Activated CD4-positive, alpha-beta memory T cell treated with anti-CD3 and anti-CD28 coated beads for 36 hours (primary cell): ENCODE measurements around the gene NAP1L5. TPM values are rescaled to one million over a fixed set of nuclear protein-coding genes. Genes with fewer than 3 reads are reported as not detected.

Source experiments
- CTCF ChIA-PET: fragments of 350-600 bp; sonication (Branson Sonifier 250); formaldehyde crosslinking; loops from one replicate; lab custom pipeline; 2021; ENCODE audit warnings: antibody characterized with exemption, inconsistent platforms; lab: Charles Lee
- POLR2A ChIA-PET: fragments of 350-600 bp; sonication (Branson Sonifier 250); formaldehyde crosslinking; loops from one replicate; lab custom pipeline; 2021; ENCODE audit warnings: antibody characterized with exemption; lab: Charles Lee
- DNase-seq: peaks from one replicate; pipeline ENCODE4 v3.0.0-alpha.2; 2020
- H3K27ac Mint-ChIP-seq: one replicate; pipeline ENCODE4 v1.8.0; 2021; ENCODE audit warnings: mixed read lengths
- H3K27me3 Mint-ChIP-seq: one replicate; pipeline ENCODE4 v1.8.0; 2021; ENCODE audit warnings: mixed read lengths
- H3K36me3 Mint-ChIP-seq: one replicate; pipeline ENCODE4 v1.8.0; 2021; ENCODE audit warnings: mixed read lengths
- H3K4me1 Mint-ChIP-seq: one replicate; pipeline ENCODE4 v1.8.0; 2021; ENCODE audit warnings: low read depth, mixed read lengths
- H3K4me3 Mint-ChIP-seq: one replicate; pipeline ENCODE4 v1.8.0; 2021; ENCODE audit warnings: mild to moderate bottlenecking, mixed read lengths
- H3K9me3 Mint-ChIP-seq: one replicate; pipeline ENCODE4 v1.8.0; 2021; ENCODE audit warnings: mixed read lengths
- intact Hi-C: fragments of 100-400 bp; cut with micrococcal nuclease; formaldehyde crosslinking; loops from one replicate; pipeline ENCODE4 v1.15.1; 2023
- total RNA-seq, 2 experiments: library from RNA; stranded (reverse); gene quantifications; one replicate each; pipeline ENCODE4 v1.2.3, GENCODE V29; 2021

Gene NAP1L5
- total RNA-seq, 2 experiments from 2014 or later = 3.7 to 4.8 TPM

GRCh38 chr4:88720451-88721428 is 23.1 kb upstream of the NAP1L5 start:
- ChIA-PET CTCF (interaction anchor here (0.5 to 0.6 kb wide), 2 partner anchors 15 to 244 kb away, joined by 3 read pairs; no protein-coding TSS in a partner anchor), POLR2A (no interaction called here)
- intact Hi-C loops = no loop called here
- Mint-ChIP-seq H3K27me3 (no peaks in the 10 kb centered on the region), H3K4me1 (no peaks in the 10 kb centered on the region), H3K36me3 (peaks cover 37% of the 10 kb centered on the region), H3K27ac (no peak overlapping the region), H3K4me3 (no peak overlapping the region), H3K9me3 (peaks cover 24% of the 10 kb centered on the region)
- no peak for DNase-seq

GRCh38 chr4:88719381-88719780 is 21.8 kb upstream of the NAP1L5 start:
- DNase-seq = no peak
- CTCF ChIA-PET = no interaction called here
- Mint-ChIP-seq H3K4me1 (no peaks in the 10 kb centered on the region), H3K4me3 (no peak overlapping the region), H3K9me3 (peaks cover 25% of the 10 kb centered on the region), H3K36me3 (peaks cover 49% of the 10 kb centered on the region), H3K27ac (no peak overlapping the region), H3K27me3 (no peaks in the 10 kb centered on the region)
- POLR2A ChIA-PET = no interaction called here
- intact Hi-C loops = no loop called here

GRCh38 chr4:88718098-88718497 is 20.5 kb upstream of the NAP1L5 start:
- H3K4me1 Mint-ChIP-seq = no peaks in the 10 kb centered on the region
- intact Hi-C loops = no loop called here
- no peak overlapping the region for H3K27ac Mint-ChIP-seq
- H3K9me3 Mint-ChIP-seq = peaks cover 25% of the 10 kb centered on the region
- H3K27me3 Mint-ChIP-seq = no peaks in the 10 kb centered on the region
- peaks cover 55% of the 10 kb centered on the region for H3K36me3 Mint-ChIP-seq
- ChIA-PET CTCF (interaction anchor here (1.0 kb wide), 1 partner anchor 73 kb away, joined by 3 read pairs; no protein-coding TSS in a partner anchor), POLR2A (no interaction called here)
- no peak for DNase-seq
- no peak overlapping the region for H3K4me3 Mint-ChIP-seq

GRCh38 chr4:88713782-88714181 is 16.2 kb upstream of the NAP1L5 start:
- no peak overlapping the region for H3K4me3 Mint-ChIP-seq
- H3K27ac Mint-ChIP-seq = no peak overlapping the region
- no peaks in the 10 kb centered on the region for H3K27me3 Mint-ChIP-seq
- H3K4me1 Mint-ChIP-seq = peaks cover 12% of the 10 kb centered on the region
- no peak for DNase-seq
- ChIA-PET POLR2A (no interaction called here), CTCF (interaction anchor here (1.3 kb wide), 1 partner anchor 105 kb away, joined by 3 read pairs; no protein-coding TSS in a partner anchor)
- H3K36me3 Mint-ChIP-seq = peaks cover 68% of the 10 kb centered on the region
- H3K9me3 Mint-ChIP-seq = peaks cover 30% of the 10 kb centered on the region
- intact Hi-C loops = no loop called here

GRCh38 chr4:88709989-88710388 is 12.4 kb upstream of the NAP1L5 start:
- Mint-ChIP-seq H3K27ac (no peak overlapping the region), H3K27me3 (no peaks in the 10 kb centered on the region), H3K4me3 (no peak overlapping the region), H3K36me3 (peaks cover 56% of the 10 kb centered on the region), H3K4me1 (peaks cover 14% of the 10 kb centered on the region), H3K9me3 (peaks cover 5% of the 10 kb centered on the region)
- CTCF ChIA-PET = no interaction called here
- intact Hi-C loops = loop anchor here (2.0 to 5.0 kb wide), 2 partner anchors 83 to 183 kb away; no protein-coding TSS in a partner anchor
- no peak for DNase-seq
- POLR2A ChIA-PET = no interaction called here

- Mint-ChIP-seq H3K36me3 (peaks cover 39% of the 10 kb centered on the region), H3K27ac (no peak overlapping the region), H3K4me1 (peaks cover 14% of the 10 kb centered on the region), H3K4me3 (no peak overlapping the region), H3K9me3 (peaks cover under 1% of the 10 kb centered on the region), H3K27me3 (no peaks in the 10 kb centered on the region)
- ChIA-PET POLR2A (no interaction called here), CTCF (interaction anchor here (0.6 kb wide), 1 partner anchor 15 kb away, joined by 3 read pairs; no protein-coding TSS in a partner anchor)
- intact Hi-C loops = loop anchor here (5.0 kb wide), 1 partner anchor 179 kb away; no protein-coding TSS in a partner anchor
- DNase-seq = no peak
Observed at GRCh38 chr4:88706574-88706973, 8.9 kb upstream of the NAP1L5 start.

- intact Hi-C loops = loop anchor here (5.0 kb wide), 1 partner anchor 179 kb away; no protein-coding TSS in a partner anchor
- no peak for DNase-seq
- H3K4me1 Mint-ChIP-seq = peaks cover 14% of the 10 kb centered on the region
- H3K36me3 Mint-ChIP-seq = peaks cover 36% of the 10 kb centered on the region
- H3K9me3 Mint-ChIP-seq = no peaks in the 10 kb centered on the region
- H3K27ac Mint-ChIP-seq = no peak overlapping the region
- CTCF ChIA-PET = interaction anchor here (0.6 to 1.1 kb wide), 4 partner anchors 10 to 317 kb away, joined by 3 to 4 read pairs (median 3); no protein-coding TSS in a partner anchor
- H3K27me3 Mint-ChIP-seq = no peaks in the 10 kb centered on the region
- H3K4me3 Mint-ChIP-seq = no peak overlapping the region
- POLR2A ChIA-PET = no interaction called here
Observed at GRCh38 chr4:88705805-88706492, 8.3 kb upstream of the NAP1L5 start.

- Mint-ChIP-seq H3K36me3 (peaks cover 34% of the 10 kb centered on the region), H3K4me1 (peaks cover 14% of the 10 kb centered on the region), H3K27ac (no peak overlapping the region), H3K9me3 (no peaks in the 10 kb centered on the region), H3K4me3 (no peak overlapping the region), H3K27me3 (no peaks in the 10 kb centered on the region)
- DNase-seq = no peak
- POLR2A ChIA-PET = no interaction called here
- CTCF ChIA-PET = interaction anchor here (0.7 to 1.1 kb wide), 3 partner anchors 10 to 318 kb away, joined by 3 to 4 read pairs (median 3); no protein-coding TSS in a partner anchor
- intact Hi-C loops = loop anchor here (5.0 kb wide), 1 partner anchor 178 kb away; no protein-coding TSS in a partner anchor
Observed at GRCh38 chr4:88705223-88705622, 7.6 kb upstream of the NAP1L5 start.

- ChIA-PET CTCF (interaction anchor here (1.4 kb wide), 1 partner anchor 163 kb away, joined by 4 read pairs; no protein-coding TSS in a partner anchor), POLR2A (no interaction called here)
- Mint-ChIP-seq H3K4me1 (peaks cover 6% of the 10 kb centered on the region), H3K4me3 (no peak overlapping the region), H3K27ac (no peak overlapping the region), H3K36me3 (peaks cover 29% of the 10 kb centered on the region), H3K9me3 (no peaks in the 10 kb centered on the region), H3K27me3 (no peaks in the 10 kb centered on the region)
- intact Hi-C loops = no loop called here
- no peak for DNase-seq
Observed at GRCh38 chr4:88702782-88703181, 5.2 kb upstream of the NAP1L5 start.

- POLR2A ChIA-PET = no interaction called here
- Mint-ChIP-seq H3K36me3 (peaks cover 12% of the 10 kb centered on the region), H3K27me3 (no peaks in the 10 kb centered on the region), H3K27ac (no peak overlapping the region), H3K4me1 (peaks cover 12% of the 10 kb centered on the region), H3K9me3 (no peaks in the 10 kb centered on the region), H3K4me3 (no peak overlapping the region)
- DNase-seq = no peak
- intact Hi-C loops = loop anchor here (5.0 kb wide), 1 partner anchor 106 kb away; the partner anchor contains the start of gene HERC3
- CTCF ChIA-PET = interaction anchor here (1.4 kb wide), 1 partner anchor 159 kb away, joined by 3 read pairs; no protein-coding TSS in a partner anchor
Observed at GRCh38 chr4:88698519-88698918, 890 bp upstream of the NAP1L5 start.

GRCh38 chr4:88697141-88697540 is 488 bp downstream of the NAP1L5 start:
- intact Hi-C loops = loop anchor here (5.0 kb wide), 1 partner anchor 105 kb away; the partner anchor contains the start of gene HERC3
- CTCF ChIA-PET = interaction anchor here (0.7 to 1.4 kb wide), 4 partner anchors 12 to 655 kb away, joined by 3 read pairs; no protein-coding TSS in a partner anchor
- Mint-ChIP-seq H3K4me1 (peaks cover 12% of the 10 kb centered on the region), H3K9me3 (no peaks in the 10 kb centered on the region), H3K27ac (peak overlapping the region; percentile 74), H3K27me3 (no peaks in the 10 kb centered on the region), H3K36me3 (peaks cover 9% of the 10 kb centered on the region), H3K4me3 (peak overlapping the region; percentile 81)
- POLR2A ChIA-PET = no interaction called here
- DNase-seq = peak; percentile 21
